Neural progenitor cell (in vitro differentiated cells): ENCODE measurements around the gene OR2B6.

Source experiments
- EZH2 ChIP-seq: fragments of 200-600 bp; sonication (generic); IDR thresholded peaks from 2 replicates; pipeline ENCODE4 v1.6.1; 2017; ENCODE audit warnings: antibody characterized with exemption, mild to moderate bottlenecking, moderate library complexity
- TF ChIP-seq, protein P1 (sequence below): fragments of 200-600 bp; sonication (generic); IDR thresholded peaks from 2 replicates; pipeline ENCODE4 v1.5.1; 2017; ENCODE audit warnings: antibody characterized with exemption, mild to moderate bottlenecking

DNA sequence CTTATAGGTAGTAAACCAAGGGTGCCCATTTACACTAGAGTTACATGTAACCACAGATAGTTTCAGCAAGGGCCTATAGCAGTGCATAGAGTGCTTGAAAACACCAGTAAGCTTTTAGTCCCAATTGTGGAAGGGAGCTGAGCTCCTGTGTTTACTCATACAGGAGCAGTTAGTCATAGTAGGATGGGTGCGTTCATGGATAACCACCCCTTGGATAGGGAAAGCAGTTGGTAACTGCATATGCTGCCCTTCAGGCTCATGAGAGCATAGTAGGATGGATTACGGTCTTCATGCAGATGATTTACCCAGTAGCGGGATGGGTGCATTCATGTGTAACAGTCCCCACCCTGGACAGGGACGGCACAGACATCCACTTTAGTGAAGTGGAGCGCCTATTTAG is 45.1 kb downstream of the OR2B6 start:
- TF ChIP-seq, protein P1, sequence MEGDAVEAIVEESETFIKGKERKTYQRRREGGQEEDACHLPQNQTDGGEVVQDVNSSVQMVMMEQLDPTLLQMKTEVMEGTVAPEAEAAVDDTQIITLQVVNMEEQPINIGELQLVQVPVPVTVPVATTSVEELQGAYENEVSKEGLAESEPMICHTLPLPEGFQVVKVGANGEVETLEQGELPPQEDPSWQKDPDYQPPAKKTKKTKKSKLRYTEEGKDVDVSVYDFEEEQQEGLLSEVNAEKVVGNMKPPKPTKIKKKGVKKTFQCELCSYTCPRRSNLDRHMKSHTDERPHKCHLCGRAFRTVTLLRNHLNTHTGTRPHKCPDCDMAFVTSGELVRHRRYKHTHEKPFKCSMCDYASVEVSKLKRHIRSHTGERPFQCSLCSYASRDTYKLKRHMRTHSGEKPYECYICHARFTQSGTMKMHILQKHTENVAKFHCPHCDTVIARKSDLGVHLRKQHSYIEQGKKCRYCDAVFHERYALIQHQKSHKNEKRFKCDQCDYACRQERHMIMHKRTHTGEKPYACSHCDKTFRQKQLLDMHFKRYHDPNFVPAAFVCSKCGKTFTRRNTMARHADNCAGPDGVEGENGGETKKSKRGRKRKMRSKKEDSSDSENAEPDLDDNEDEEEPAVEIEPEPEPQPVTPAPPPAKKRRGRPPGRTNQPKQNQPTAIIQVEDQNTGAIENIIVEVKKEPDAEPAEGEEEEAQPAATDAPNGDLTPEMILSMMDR = no peak
- TF ChIP-seq EZH2 = no peak
